PFSK-1 (cell line): ENCODE data around the gene ANKRD13B.

Source experiments
- FOXP2 ChIP-seq: optimal IDR thresholded peaks from 2 replicates; pipeline ENCODE3; 2011; ENCODE audit warnings: borderline replicate concordance, control low read depth, inconsistent platforms; ENCODE audit not compliant: insufficient read depth; ENCODE audit errors: extremely low read length, extremely low read depth
- POLR2AphosphoS5 ChIP-seq: IDR thresholded peaks from 2 replicates; pipeline ENCODE4 v1.6.1; 2012; ENCODE audit warnings: low read depth, mild to moderate bottlenecking, control low read depth, low read length, moderate library complexity
- SIN3A ChIP-seq: IDR thresholded peaks from 2 replicates; pipeline ENCODE4 v1.6.1; 2012; ENCODE audit warnings: mild to moderate bottlenecking, low read length, moderate library complexity, borderline replicate concordance; ENCODE audit not compliant: insufficient read depth
- TAF1 ChIP-seq: IDR thresholded peaks from 2 replicates; pipeline ENCODE4 v1.6.1; 2012; ENCODE audit warnings: low read length, control low read depth, borderline replicate concordance; ENCODE audit not compliant: insufficient read depth
- TF ChIP-seq, protein P1 (sequence below), 2 experiments: IDR thresholded peaks; 2 replicates each; pipeline versions ENCODE4 v1.6.1 to v1.8.0; 2011 to 2012; ENCODE audit warnings: low read depth in 2 of 2, low read length in 2 of 2, control low read depth in 1 of 2, inconsistent platforms in 1 of 2, mild to moderate bottlenecking in 1 of 2, moderate library complexity in 1 of 2; ENCODE audit not compliant: insufficient read depth in 1 of 2

The ANKRD13B gene

DNA sequence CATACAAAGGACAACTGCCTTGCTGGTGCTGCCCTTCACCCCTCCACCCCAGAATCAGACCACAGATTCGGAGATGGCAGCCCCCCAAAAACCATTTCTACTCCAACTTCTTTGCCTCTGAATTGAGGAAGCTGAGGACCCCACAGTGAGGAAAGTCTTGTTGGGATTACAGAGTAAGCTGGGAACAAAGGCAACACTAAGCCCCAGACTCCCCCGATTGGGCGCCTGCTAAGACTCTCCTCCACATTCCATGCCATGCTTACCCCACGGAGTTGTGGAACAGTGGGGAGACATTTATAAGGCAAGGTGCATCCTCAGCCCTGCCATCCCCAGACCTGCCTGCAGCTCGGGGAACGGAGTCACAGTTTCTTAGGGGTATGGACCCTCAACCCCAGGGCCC, 5.3 kb upstream of the ANKRD13B start:
- no peak for TF ChIP-seq TAF1

DNA sequence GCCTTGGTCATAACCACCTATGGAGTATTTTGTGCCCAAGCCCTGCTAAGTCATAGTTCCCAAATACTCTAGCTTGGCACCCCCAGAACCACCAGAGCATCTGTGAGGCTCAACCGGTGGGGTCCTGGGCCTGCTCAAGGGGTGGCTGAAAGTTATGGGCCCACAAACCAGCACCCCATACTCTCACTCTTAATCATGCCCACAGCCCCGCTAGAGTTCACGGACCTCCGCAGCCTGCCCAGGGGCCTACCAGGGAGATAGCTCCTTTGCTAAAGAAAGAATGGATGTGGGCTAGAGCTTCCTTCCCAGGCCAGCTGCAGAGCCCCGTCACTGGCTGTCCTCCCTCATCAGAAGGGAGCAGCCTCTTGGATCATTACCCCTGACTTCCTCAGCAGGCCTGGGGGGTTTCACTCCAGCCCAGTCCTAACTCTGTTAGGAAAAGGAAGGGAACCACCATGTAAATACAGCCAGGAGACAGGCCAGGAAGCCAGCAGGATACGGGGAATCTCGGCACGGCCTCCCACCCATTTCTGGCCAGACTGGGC, 4.8 kb upstream of the ANKRD13B start:
- TF ChIP-seq SIN3A: no peak; the same call in 1 of the 2 replicates
- no peak for TF ChIP-seq POLR2AphosphoS5
- TF ChIP-seq FOXP2: no peak
- TF ChIP-seq, protein P1, sequence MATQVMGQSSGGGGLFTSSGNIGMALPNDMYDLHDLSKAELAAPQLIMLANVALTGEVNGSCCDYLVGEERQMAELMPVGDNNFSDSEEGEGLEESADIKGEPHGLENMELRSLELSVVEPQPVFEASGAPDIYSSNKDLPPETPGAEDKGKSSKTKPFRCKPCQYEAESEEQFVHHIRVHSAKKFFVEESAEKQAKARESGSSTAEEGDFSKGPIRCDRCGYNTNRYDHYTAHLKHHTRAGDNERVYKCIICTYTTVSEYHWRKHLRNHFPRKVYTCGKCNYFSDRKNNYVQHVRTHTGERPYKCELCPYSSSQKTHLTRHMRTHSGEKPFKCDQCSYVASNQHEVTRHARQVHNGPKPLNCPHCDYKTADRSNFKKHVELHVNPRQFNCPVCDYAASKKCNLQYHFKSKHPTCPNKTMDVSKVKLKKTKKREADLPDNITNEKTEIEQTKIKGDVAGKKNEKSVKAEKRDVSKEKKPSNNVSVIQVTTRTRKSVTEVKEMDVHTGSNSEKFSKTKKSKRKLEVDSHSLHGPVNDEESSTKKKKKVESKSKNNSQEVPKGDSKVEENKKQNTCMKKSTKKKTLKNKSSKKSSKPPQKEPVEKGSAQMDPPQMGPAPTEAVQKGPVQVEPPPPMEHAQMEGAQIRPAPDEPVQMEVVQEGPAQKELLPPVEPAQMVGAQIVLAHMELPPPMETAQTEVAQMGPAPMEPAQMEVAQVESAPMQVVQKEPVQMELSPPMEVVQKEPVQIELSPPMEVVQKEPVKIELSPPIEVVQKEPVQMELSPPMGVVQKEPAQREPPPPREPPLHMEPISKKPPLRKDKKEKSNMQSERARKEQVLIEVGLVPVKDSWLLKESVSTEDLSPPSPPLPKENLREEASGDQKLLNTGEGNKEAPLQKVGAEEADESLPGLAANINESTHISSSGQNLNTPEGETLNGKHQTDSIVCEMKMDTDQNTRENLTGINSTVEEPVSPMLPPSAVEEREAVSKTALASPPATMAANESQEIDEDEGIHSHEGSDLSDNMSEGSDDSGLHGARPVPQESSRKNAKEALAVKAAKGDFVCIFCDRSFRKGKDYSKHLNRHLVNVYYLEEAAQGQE (IDR thresholded peaks at IDR 0.05; ENCODE audit: insufficient read depth in 1 of 2, low read depth in 2 of 2, low read length in 2 of 2): no peak
- no peak for TF ChIP-seq TAF1

DNA sequence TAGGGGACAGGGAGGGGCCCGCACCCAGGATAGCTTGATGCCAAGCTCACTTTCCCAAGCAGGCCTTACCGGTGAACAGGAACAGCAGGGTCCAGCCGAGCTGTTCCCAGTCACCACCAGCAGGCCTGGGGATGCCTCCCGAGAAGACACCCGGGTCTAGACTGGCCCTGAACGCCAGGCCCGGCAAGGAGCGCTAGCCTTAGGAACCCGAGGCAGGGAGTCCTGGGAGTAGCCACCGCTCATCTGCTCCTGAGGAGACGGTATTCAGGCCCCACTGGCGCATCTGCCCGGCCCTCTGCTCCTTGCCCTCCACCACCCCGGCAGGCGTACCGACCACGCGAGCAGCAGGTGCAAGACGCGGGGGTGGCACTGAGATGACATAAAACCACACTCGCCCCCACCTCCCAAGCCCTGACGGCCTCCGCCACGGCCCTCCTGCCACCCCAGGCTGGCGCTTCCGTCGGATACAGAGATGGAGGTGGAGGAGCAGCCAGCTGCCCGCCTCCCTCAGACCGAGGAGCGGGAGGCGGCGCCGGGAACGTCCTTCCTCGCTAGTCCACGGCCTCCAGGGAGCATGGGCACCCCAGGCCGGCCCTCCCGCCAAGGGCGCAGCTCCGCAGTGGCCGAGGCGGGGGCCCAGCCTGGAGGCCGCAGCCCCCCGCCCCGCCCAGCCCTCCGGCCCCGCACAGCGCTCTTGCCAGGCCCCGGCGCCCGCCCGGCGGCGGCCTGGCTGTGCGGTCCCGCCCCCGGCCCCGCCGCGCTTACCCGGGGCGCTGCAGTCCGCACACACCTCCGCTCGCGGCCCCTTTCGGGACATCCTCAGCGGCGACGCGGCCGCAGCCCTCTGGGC, 4.1 kb upstream of the ANKRD13B start:
- no peak for TF ChIP-seq FOXP2
- TF ChIP-seq TAF1: 0 out of 2 replicates have a peak, but pooled peaks have one; percentile 2

DNA sequence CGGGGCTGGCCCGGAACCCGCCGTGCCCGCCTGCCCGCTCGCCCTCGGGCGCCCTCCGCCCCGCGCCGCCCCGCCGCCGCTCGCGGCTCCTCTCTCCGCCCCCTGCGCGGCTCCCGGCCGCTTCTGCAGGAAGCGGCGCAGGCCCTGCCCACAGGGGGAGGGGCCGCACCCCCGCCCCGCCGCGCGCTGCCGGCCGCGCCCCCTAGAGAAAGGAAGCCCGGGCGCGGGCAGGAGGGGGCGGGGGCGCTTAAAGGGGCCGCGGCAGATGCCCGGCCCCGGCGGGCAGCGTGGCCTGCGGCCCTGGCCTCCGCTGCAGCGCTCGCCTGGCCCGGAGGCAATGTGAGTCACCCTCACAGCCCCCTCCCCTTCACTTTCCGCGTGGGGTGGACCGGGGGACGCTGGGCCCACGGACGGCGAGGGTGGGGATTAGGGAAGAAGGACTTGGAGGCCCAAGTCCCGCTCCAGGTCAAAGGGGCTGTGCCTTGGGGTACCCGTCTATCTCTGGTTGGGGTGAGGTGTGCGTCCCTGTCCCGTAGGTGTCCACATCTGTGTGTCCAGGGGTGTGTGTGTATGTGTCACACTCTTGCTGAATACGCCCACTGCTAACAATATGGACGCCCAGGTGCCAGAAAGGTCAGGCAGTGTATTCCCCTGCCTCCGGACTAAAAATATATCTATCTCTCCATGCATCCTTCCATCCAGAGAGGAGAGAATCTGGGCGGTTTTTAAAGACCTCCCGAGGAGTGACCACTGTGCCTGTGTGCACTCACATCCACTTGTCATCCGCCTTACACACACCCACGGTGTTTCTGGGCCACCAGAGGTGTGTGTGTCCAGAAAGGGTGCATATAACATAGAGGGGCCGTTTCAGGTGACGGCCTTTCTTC, 3.2 kb upstream of the ANKRD13B start, which contains the start of gene GIT1:
Gene GIT1 (minus strand): TSS at position 125 of the 887 bp plus-strand sequence. CDS start 270 bp downstream, outside the sequence.
- TF ChIP-seq SIN3A: no peak
- TF ChIP-seq FOXP2: no peak
- TF ChIP-seq TAF1: 0 out of 2 replicates have a peak, but pooled peaks have one; percentile 5
- TF ChIP-seq POLR2AphosphoS5: no peak
- TF ChIP-seq, protein P1 (IDR thresholded peaks at IDR 0.05; ENCODE audit: insufficient read depth in 1 of 2, low read depth in 2 of 2, low read length in 2 of 2): peak in 1 of 2 experiments; percentile 53; a peak in 2 of 4 replicates

DNA sequence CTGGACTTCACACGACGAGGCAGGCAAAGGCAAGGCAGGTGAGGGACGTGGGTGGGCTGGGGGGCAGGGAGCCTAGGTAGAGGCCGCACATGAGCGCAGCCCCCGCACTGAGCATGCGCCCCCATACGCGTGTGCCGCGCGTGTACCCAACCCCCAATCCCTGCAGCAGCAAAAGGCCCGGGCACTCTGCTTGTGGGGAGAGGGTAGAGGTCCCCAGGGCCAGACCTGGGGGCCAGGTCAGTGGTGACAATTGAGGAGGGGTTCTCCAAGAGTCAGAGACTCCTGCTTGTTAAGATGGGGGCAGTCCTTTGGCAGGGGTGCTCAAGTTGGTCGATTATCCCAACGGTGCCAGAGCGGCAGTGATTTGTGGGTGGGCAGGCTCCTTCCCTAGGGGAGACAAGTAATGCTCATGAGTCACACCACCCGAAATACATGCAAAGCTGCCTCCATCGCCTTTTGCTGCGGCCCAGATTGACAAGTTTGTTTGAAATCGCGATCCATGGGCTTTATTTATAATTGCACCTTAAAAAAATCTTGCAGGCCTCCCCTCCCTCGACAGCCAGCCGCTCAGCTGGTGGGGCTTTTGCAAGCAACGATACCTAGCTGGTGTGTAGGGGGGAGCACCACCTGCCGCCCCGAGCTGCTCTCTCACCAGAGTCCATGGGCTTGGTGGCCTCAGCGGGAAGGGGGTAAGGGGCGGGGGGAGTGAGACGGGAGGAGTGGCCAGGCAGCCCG, 2.4 kb upstream of the ANKRD13B start:
- TF ChIP-seq POLR2AphosphoS5 (no peak), FOXP2 (no peak), SIN3A (no peak), TAF1 (no peak)
- TF ChIP-seq, protein P1 (IDR thresholded peaks at IDR 0.05; ENCODE audit: insufficient read depth in 1 of 2, low read depth in 2 of 2, low read length in 2 of 2): no peak
